GM23338 (cell line): ENCODE data around the gene MAP3K5. TPM values are rescaled to one million over a fixed set of nuclear protein-coding genes. Genes with fewer than 3 reads are reported as not detected.

Source experiments
- ATAC-seq: fragments of 200-7000 bp; cut with Tn5 transposase; 3 replicates; pipeline ENCODE4 v1.9.1; 2020
- DNase-seq: peaks from one replicate; pipeline ENCODE4 v3.0.0-alpha.2; 2015; ENCODE audit warnings: low spot score
- H2AFZ ChIP-seq: fragments of 200-600 bp; sonication (generic); 2 replicates; pipeline ENCODE4 v1.8.0; 2016; ENCODE audit warnings: antibody characterized with exemption, mild to moderate bottlenecking, moderate library complexity
- H3F3A ChIP-seq: fragments of 200-600 bp; sonication (generic); replicated peaks from 2 replicates; pipeline ENCODE4 v1.8.0; 2017; ENCODE audit warnings: antibody characterized with exemption, mixed run types, low read depth
- H3K27ac ChIP-seq: fragments of 200-600 bp; sonication (generic); 2 replicates; pipeline ENCODE4 v1.6.1; 2016; ENCODE audit warnings: low read depth
- H3K27me3 ChIP-seq: fragments of 200-600 bp; sonication (generic); 2 replicates; pipeline ENCODE4 v1.8.0; 2016; ENCODE audit warnings: mild to moderate bottlenecking, mixed run types, moderate library complexity; ENCODE audit not compliant: insufficient read depth
- H3K36me3 ChIP-seq: fragments of 200-600 bp; sonication (generic); 2 replicates; pipeline ENCODE4 v1.8.0; 2016; ENCODE audit warnings: mild to moderate bottlenecking; ENCODE audit not compliant: insufficient read depth
- H3K4me1 ChIP-seq: fragments of 200-600 bp; sonication (generic); 2 replicates; pipeline ENCODE4 v1.8.0; 2016; ENCODE audit warnings: mild to moderate bottlenecking, moderate library complexity; ENCODE audit not compliant: insufficient read depth
- H3K4me2 ChIP-seq: fragments of 200-600 bp; sonication (generic); 2 replicates; pipeline ENCODE4 v1.7.1; 2017; ENCODE audit warnings: mixed run types
- H3K4me3 ChIP-seq: fragments of 200-600 bp; sonication (generic); 2 replicates; pipeline ENCODE4 v1.6.1; 2016; ENCODE audit warnings: mixed run types
- H3K79me2 ChIP-seq: fragments of 200-600 bp; sonication (generic); replicated peaks from 2 replicates; pipeline ENCODE4 v1.8.0; 2017; ENCODE audit warnings: mild to moderate bottlenecking; ENCODE audit not compliant: insufficient read depth
- H3K9me2 ChIP-seq: fragments of 200-600 bp; sonication (generic); 2 replicates; pipeline ENCODE4 v1.8.0; 2017; ENCODE audit not compliant: insufficient read depth
- H4K20me1 ChIP-seq: fragments of 200-600 bp; sonication (generic); replicated peaks from 2 replicates; pipeline ENCODE4 v1.8.0; 2017; ENCODE audit warnings: mild to moderate bottlenecking; ENCODE audit not compliant: insufficient read depth
- H3K27ac Mint-ChIP-seq: 2 replicates; pipeline ENCODE4 v1.8.0; 2020; ENCODE audit warnings: inconsistent platforms, mild to moderate bottlenecking, moderate library complexity, mixed read lengths
- H3K27me3 Mint-ChIP-seq: 3 replicates; pipeline ENCODE4 v1.8.0; 2022; ENCODE audit warnings: low read depth, mild to moderate bottlenecking, moderate library complexity, mixed read lengths, inconsistent platforms; ENCODE audit not compliant: insufficient read depth, poor library complexity
- H3K36me3 Mint-ChIP-seq: 3 replicates; pipeline ENCODE4 v1.8.0; 2021; ENCODE audit warnings: low read depth, mild to moderate bottlenecking, inconsistent platforms, moderate library complexity, mixed read lengths
- H3K4me1 Mint-ChIP-seq: 3 replicates; pipeline ENCODE4 v1.8.0; 2020; ENCODE audit warnings: mild to moderate bottlenecking, inconsistent platforms, mixed read lengths
- H3K4me3 Mint-ChIP-seq: 3 replicates; pipeline ENCODE4 v1.8.0; 2021; ENCODE audit warnings: moderate library complexity, mild to moderate bottlenecking, inconsistent platforms, mixed read lengths
- H3K9me3 Mint-ChIP-seq: 3 replicates; pipeline ENCODE4 v1.8.0; 2020; ENCODE audit warnings: moderate library complexity, mild to moderate bottlenecking, inconsistent platforms, mixed read lengths
- CREB1 ChIP-seq: fragments of 250-450 bp; sonication (Bioruptor Pico); IDR thresholded peaks from 2 replicates; pipeline ENCODE4 v1.5.0; 2020; ENCODE audit warnings: low read depth, mild to moderate bottlenecking, moderate library complexity
- CTCF ChIP-seq, 2 experiments: fragments of 200-600 bp in 1 of 2; sonication (generic) in 1 of 2; conservative IDR thresholded peaks; 2 replicates each; pipeline versions ENCODE4 v1.5.1 to v1.6.1; 2016 to 2017; ENCODE audit warnings: antibody characterized with exemption in 2 of 2, low read depth in 2 of 2, mild to moderate bottlenecking in 2 of 2, moderate library complexity in 1 of 2
- ETS1 ChIP-seq: IDR thresholded peaks from 2 replicates; pipeline ENCODE4 v1.6.1; 2016; ENCODE audit warnings: antibody characterized with exemption
- EZH2phosphoT487 ChIP-seq: fragments of 200-600 bp; sonication (generic); IDR thresholded peaks from one replicate; pipeline ENCODE4 v1.8.1; 2018; ENCODE audit warnings: antibody characterized with exemption; ENCODE audit not compliant: unreplicated experiment
- NANOG ChIP-seq: IDR thresholded peaks from 2 replicates; pipeline ENCODE4 v1.6.1; 2016; ENCODE audit warnings: antibody characterized with exemption, borderline replicate concordance
- POLR2AphosphoS5 ChIP-seq: IDR thresholded peaks from 2 replicates; pipeline ENCODE4 v1.6.1; 2016; ENCODE audit warnings: antibody characterized with exemption, low read depth
- REST ChIP-seq: IDR thresholded peaks from one replicate; pipeline ENCODE4 v1.6.1; 2018; ENCODE audit warnings: antibody characterized with exemption; ENCODE audit not compliant: unreplicated experiment
- STAT1 ChIP-seq: IDR thresholded peaks from one replicate; pipeline ENCODE4 v1.6.1; 2016; ENCODE audit warnings: antibody characterized with exemption; ENCODE audit not compliant: unreplicated experiment
- polyA plus RNA-seq: library from polyadenylated mRNA; unstranded; fragments of >200 nt; fragmentation: Nextera tagmentation; extraction: Ambion mirVana; gene quantifications from 2 replicates; pipeline ENCODE4 v1.2.1, GENCODE V29; 2016
- total RNA-seq: library from RNA; depleted of rRNA; stranded (reverse); fragments of >200 nt; shearing (Covaris generic); gene quantifications from 2 replicates; pipeline ENCODE4 v1.2.3, GENCODE V29; 2014

The MAP3K5 gene
- total and polyA plus RNA-seq, 2 experiments from 2014 or later = 0.76 to 2.8 TPM

GRCh38 chr6:136611746-136612145, 180.5 kb downstream of the MAP3K5 start:
- no peak overlapping the region for H3K4me3 Mint-ChIP-seq
- H3K4me1 Mint-ChIP-seq = peaks cover 31% of the 10 kb centered on the region
- H3K4me1 ChIP-seq = peaks cover 37% of the 10 kb centered on the region
- H3K4me2 ChIP-seq = no peak overlapping the region
- H3K36me3 Mint-ChIP-seq = no peaks in the 10 kb centered on the region; the same call in 2 of the 3 replicates
- no peaks in the 10 kb centered on the region for H3F3A ChIP-seq
- no peak overlapping the region for H2AFZ ChIP-seq
- H3K27ac ChIP-seq = no peak overlapping the region
- no peak overlapping the region for H3K27ac Mint-ChIP-seq
- H3K79me2 ChIP-seq = no peaks in the 10 kb centered on the region
- no peaks in the 10 kb centered on the region for H3K36me3 ChIP-seq
- peaks cover 7% of the 10 kb centered on the region for H3K27me3 Mint-ChIP-seq
- DNase-seq (no peak), ATAC-seq (no peak)
- no peaks in the 10 kb centered on the region for H3K9me3 Mint-ChIP-seq
- H3K9me2 ChIP-seq = no peaks in the 10 kb centered on the region
- H4K20me1 ChIP-seq = no peaks in the 10 kb centered on the region
- H3K27me3 ChIP-seq = no peaks in the 10 kb centered on the region
- H3K4me3 ChIP-seq = no peak overlapping the region
- no peak for TF ChIP-seq STAT1

- Mint-ChIP-seq H3K27me3 (peaks cover 7% of the 10 kb centered on the region), H3K4me3 (no peak overlapping the region), H3K9me3 (no peaks in the 10 kb centered on the region), H3K27ac (no peak overlapping the region), H3K36me3 (no peaks in the 10 kb centered on the region; the same call in 2 of the 3 replicates), H3K4me1 (peaks cover 31% of the 10 kb centered on the region)
- Histone ChIP-seq H3F3A (no peaks in the 10 kb centered on the region), H3K4me1 (peaks cover 37% of the 10 kb centered on the region), H3K79me2 (no peaks in the 10 kb centered on the region), H3K27ac (no peak overlapping the region), H3K36me3 (no peaks in the 10 kb centered on the region), H4K20me1 (no peaks in the 10 kb centered on the region), H3K4me3 (no peak overlapping the region), H2AFZ (no peak overlapping the region), H3K27me3 (no peaks in the 10 kb centered on the region), H3K9me2 (no peaks in the 10 kb centered on the region), H3K4me2 (no peak overlapping the region)
- DNase-seq = no peak
- ATAC-seq = no peak
- TF ChIP-seq REST (no peak), ETS1 (no peak), STAT1 (no peak), POLR2AphosphoS5 (no peak), EZH2phosphoT487 (no peak), CREB1 (CRISPR knock-in tag) (no peak), NANOG (no peak), CTCF (conservative IDR thresholded peaks at IDR 0.05; ENCODE audit: low read depth in 2 of 2) (no peak)
Measured at GRCh38 chr6:136611133-136611532, 181.1 kb downstream of the MAP3K5 start.
